ENCODE measurements around the gene GAPDHS.
A peak's percentile ranks its signal among the peaks of the same experiment; 100 is the strongest.

GAPDHS gene

DNA sequence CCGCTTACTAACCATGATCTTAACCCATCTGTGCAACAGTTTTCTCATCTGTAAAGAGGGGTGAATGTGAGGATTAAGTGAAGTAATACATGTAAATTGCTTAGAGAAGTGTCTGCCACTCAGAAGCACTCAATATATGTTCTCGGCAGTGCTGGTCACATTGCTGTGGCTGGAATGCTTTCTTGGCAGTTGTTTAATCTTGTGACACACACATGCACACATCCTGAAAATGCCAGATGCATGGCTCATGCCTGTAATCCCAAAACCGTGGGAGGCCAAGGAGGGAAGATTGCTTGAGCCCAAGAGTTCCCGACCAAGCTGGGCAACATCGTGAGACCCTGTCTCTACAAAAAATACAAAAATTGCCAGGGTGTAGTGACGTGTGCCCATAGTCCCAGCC, 14.9 kb upstream of the GAPDHS start:
- FAIRE-seq: peak; percentile 94
- DNase-seq (ENCODE audit: insufficient read length, low spot score): peak; percentile 83
- TF ChIP-seq POLR2A (IDR thresholded peaks at IDR 0.05; ENCODE audit: low read depth, low read length): no peak

DNA sequence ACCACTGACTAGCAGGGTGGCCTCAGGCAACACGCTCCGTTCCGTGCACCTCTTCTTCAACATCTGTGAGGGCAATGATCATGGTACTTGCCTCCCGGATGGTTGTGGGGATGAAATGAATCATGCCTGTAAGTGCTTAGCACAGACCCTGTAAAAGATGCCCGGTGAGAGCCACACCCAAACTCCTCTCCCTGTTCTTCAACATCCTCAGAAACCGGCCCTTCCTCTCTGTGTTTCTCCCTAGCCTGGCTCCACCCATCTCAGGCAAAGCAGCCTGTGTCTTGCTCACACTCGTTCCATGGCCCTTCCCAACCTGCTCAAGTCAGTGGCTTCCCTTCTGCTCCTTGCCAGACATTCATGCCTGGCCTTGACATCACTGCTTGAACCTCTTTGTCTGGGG, 14.0 kb upstream of the GAPDHS start:
- no peak for TF ChIP-seq POLR2A (IDR thresholded peaks at IDR 0.05; ENCODE audit: low read depth, low read length)
- FAIRE-seq (peak; percentile 80), DNase-seq (ENCODE audit: insufficient read length, low spot score) (peak; percentile 79)

DNA sequence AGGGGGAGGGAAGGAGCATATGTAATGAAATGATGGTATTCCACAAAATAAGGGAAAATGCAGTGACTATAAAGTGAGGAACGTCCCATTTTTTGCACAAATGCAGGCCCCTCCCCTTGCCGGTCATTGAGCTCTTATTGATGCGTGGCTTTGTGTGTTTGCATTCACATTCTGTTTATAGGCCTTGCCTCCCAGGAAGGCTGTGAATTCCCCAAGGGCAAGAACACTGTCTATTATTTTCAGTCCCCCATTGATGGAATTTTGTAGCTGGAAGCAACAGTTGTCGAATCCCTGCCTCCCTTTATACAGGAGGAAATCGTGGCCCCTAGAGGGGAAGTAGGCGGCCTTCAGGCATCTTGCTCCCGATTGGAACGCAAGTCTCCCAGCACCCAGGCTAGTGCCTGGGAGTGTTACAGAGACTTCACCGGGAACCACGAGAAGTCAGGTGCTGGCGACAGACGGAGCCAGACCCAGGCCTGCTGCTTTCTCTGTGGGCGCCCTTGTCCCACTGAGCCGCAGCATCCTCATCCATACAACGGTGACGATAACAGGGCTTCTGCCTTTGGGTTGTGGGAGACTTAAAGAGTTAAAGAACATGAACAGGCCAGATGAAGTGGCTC, 12.0 kb upstream of the GAPDHS start:
- FAIRE-seq (no peak), DNase-seq (ENCODE audit: insufficient read length, low spot score) (no peak)
- TF ChIP-seq POLR2A (IDR thresholded peaks at IDR 0.05; ENCODE audit: low read depth, low read length): no peak

DNA sequence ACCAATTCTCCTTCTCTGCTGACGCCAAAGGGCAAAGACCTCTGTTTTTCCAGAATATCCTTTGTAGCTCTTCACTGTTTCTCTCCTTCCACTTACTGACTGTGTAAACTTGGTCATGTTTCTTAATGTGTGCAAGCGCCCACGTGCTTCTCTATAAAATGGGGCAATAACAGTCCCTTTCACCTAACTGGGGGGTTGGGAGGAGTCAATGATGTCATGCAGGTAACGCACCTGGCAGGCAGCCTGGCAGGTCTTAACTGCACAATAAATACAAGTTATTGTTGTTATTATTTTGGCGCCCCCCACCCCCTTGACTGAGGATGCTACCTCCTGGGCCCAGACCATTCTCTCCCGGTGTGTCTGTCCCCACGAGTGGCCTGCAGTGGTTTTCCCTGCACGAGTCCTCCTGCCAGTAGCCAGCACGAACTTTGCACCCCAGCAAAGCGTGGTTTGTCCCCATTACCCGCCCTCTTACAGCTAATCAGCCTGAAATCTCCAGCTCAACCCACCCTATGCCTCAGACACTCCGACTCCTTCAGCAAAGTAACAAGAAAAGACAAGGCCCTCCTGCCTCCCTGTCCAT, 10.4 kb upstream of the GAPDHS start:
- no peak for TF ChIP-seq POLR2A (IDR thresholded peaks at IDR 0.05; ENCODE audit: low read depth, low read length)
- FAIRE-seq (no peak), DNase-seq (ENCODE audit: insufficient read length, low spot score) (no peak)

DNA sequence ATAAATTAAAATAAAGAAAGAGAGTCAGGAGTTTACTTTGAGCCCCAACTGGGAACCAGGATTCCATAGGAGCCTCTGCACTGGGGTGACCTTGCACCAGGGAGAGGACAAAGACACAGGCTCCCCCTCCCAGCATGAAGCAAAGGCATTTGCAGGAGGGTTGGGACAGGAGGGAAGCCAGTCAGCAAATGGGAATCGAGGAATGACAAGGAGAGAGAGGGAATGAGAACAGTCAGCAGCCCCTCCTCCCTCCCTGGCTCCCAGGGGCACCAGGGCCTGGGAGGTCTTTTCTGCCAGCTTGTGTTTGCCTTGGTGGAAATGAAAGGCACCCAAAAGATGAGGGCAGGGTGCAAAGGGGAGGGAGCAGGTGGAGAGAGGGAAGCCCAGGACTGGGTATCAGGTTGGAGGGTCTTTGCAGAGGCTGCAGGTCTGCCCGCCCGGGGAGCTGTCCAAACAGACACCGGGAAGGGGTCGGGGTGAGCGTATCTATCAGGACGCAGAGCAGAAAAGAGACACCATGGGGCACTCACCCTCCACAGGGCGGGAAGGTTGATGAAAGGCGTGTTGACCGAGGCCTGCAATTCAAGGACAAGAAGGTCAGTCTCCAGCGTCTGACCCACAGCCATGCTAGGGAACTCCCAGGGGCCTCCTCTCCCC, 8.9 kb upstream of the GAPDHS start:
- no peak for DNase-seq (ENCODE audit: insufficient read length, low spot score)
- FAIRE-seq: no peak

DNA sequence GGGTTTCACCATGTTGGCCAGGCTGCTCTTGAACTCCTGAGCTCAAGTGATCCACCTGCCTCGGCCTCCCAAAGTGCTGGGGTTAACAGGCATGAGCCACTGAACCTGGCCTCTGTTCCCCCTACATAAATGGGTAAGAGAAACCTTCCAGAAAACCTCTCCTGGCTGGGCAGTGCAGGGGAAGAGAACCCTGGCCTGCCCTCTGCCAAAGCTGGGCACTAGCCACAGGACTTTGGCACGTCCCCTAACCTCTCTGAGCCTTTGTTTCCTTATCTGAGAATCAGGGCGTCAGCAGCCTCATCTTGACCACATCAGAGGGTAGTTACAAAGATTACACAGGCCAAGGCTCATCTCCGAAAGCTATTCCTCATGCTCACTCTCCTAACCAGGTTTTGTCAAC, 7.4 kb upstream of the GAPDHS start:
- FAIRE-seq: no peak
- DNase-seq (ENCODE audit: insufficient read length, low spot score): no peak
- no peak for TF ChIP-seq POLR2A (IDR thresholded peaks at IDR 0.05; ENCODE audit: low read depth, low read length)

More for the DNA sequence above, 8.9 kb upstream of the GAPDHS start:
- no peak for TF ChIP-seq POLR2A (IDR thresholded peaks at IDR 0.05; ENCODE audit: low read depth, low read length)

DNA sequence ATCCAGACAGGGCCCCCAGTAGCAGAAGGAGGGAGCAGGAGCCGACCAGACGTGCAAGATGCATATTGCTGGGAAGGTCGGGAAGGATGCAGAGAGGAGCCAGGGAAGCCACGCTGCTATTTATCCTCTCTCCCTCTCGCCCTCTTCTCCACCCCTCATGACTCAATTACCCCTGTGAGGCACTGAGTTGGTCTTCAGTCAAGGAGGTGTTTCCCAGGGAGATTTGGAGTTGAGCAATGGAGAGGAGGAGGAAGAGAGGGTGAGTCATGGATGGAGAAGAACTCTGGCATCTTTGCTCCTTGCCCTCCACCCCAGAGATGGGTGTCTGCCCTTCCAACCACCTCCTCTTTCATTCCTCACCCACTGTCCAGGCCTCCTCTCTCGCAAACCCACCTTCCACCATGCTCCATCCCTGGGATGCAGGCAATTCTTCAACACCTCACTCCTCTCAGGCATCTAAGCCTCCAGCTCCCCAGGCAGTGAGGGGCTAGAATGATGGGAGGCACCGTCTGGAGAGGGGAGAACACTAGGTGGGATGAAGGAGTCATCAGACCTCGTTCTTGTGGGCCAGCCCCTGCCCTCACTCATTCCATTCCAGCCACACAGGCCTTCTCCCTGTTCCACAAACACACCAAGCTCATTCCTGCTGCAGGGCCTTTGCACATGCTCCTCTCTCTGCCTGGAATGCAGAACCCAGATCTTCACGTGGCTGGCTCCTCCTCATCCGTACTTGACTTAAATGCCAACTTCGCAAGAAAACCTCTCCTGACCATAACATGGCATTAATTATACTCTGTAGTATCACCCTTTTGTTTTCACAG, 4.8 kb upstream of the GAPDHS start, which contains the start of gene SBSN:
Gene SBSN (minus strand): TSS at position 94 of the 821 bp plus-strand sequence. CDS start 30 bp downstream, at position 64.
- DNase-seq (ENCODE audit: insufficient read length, low spot score) (peak; percentile 76), FAIRE-seq (peak; percentile 6)
- no peak for TF ChIP-seq POLR2A (IDR thresholded peaks at IDR 0.05; ENCODE audit: low read depth, low read length)

DNA sequence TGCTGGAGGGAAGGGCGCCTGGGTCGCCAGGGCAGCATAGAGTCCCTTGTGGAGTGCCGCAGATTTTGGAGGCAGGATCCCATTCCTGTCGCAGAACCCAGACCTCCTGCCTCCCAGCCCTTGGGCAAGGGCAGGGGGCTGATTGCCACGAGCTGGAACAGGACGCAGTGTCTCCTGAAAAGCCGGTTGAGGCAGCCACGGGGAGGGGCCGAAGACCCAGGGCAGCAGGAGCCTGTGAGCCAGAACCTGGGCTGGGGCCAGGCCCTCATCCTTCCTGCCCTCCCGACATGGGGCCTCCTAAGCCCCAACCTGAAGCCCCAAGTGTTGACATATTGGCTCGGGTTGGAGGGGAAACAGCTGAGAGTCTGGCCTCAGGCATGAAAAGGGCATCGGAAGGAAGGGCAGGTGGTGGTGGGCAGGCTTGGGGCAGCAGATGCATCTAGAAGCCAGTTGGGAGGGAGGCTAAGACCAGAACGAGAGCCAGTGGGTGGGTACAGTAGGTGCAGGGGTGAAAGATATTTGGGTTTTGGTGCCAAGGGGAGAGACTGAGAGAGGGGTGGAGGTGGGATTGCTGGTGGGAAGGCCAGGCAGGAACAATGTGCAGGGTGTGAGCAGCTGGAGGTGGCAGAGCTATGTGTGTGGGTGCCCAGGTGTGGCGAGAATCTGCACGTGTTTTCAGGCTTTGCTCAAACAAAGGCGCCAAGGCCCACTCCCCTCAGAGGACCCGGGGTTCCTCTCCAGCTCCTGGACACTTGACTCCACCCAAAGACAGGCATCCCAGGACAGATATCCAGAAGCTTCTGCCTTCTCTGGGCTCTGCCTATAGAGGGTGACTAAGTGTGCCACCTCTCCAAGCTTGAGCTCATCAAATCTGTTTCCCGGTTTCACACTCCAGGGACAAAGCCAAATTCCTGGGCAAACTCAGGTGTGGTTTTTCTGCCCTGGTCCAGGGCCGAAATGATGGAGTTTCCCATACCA, 3.7 kb upstream of the GAPDHS start:
- no peak for TF ChIP-seq POLR2A (IDR thresholded peaks at IDR 0.05; ENCODE audit: low read depth, low read length)
- FAIRE-seq (no peak), DNase-seq (ENCODE audit: insufficient read length, low spot score) (no peak)

DNA sequence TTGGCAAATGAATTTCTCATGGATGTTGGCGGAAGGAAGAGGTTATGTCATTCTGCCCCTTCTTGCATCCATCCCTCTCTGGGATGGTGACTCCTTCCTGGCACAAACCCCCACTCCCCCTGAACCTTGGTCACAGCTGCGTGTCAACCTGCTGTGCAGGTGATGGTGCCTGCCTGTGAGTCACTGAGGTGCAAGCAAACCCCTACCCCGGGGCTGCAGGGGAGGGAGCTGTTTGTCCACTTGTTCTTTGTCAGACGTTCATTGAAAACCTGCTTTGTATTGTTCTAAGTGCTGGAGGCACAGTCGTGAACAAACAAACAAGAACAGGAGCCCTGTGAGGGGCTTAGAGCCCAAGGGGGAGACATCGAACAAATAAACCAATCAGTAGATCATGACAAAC, 2.0 kb upstream of the GAPDHS start:
- FAIRE-seq (no peak), DNase-seq (ENCODE audit: insufficient read length, low spot score) (no peak)
- TF ChIP-seq POLR2A (IDR thresholded peaks at IDR 0.05; ENCODE audit: low read depth, low read length): no peak

DNA sequence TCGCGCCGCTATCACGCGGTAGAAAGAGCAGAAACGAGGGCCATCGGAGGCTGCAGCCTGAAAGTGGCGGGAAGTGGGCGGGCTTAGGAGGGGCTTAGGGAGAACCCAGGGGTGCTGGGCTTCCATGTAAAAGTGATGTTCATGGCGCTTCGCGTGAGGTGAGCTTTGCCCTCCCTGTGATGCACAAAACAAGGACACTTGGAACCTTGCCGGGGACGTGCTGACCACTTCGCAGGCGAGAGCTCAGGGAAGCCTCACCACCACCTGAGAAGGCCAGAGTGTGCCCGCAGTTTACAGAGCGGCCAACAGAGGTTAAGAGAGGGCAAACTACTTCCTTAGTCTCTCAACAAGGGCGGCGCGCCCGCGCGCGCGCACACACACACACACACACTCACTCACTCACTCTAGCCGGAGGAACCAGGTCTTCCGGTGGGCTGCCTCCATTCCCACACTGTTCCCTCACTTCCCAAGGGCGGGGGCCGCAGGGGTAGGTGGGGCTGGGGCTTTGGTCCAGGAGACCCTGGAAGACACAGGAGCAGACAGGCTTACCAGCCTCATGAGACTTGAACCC, 651 bp downstream of the GAPDHS start:
- no peak for FAIRE-seq
- DNase-seq (ENCODE audit: insufficient read length, low spot score): no peak
- no peak for TF ChIP-seq POLR2A (IDR thresholded peaks at IDR 0.05; ENCODE audit: low read depth, low read length)

DNA sequence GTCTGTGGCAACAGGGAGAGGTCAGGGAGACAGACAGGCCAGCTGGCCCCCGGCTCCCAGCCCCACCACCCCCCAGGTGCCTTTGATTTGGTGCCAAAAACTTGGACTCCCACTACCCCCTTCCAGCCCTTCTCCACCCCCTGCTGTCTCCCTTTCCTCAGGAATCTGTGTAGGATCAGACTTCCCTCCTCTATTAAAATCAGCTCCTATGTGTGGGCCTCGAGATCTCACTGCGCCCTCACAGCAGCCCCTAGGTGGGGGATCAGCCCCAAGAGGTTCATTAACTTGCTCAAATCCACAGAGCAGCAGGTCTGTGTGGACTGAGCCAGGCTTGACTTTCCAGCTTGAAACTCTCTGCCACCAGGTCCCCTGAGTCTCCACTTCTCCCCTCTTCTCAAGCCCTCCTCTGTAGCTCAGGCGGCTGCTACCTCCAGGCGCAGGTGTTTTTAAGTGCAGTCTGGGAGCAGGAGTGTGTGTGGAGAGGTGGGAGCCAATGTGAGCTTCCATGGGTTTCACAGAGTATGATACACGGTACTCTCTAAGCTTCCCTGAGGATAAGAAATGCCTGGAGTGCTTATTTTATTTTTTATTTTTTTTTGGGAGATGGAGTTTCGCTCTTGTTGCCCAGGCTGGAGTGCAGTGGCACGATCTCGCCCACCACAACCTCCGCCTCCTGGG, 1.7 kb downstream of the GAPDHS start:
- no peak for TF ChIP-seq POLR2A (IDR thresholded peaks at IDR 0.05; ENCODE audit: low read depth, low read length)
- no peak for DNase-seq (ENCODE audit: insufficient read length, low spot score)
- no peak for FAIRE-seq

DNA sequence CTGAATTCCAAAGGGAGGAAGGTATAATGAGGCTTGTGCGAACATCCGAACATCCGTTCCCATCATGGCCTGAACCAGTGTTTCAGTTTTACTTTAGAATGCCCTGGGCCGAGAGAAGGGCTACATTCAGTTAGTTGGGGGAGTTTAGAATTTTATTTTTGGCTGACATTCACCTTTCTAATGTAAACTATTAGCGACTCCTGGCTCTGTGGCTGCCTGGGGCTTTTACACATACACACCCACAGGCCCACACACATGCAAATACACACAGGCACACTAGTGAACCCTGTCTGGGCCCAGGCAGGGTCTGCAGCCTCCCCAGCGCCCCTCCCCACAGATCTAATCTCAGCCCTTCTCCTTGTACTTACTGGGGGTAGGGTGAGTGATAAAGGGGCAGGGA, 6.1 kb downstream of the GAPDHS start:
- no peak for FAIRE-seq
- no peak for DNase-seq (ENCODE audit: insufficient read length, low spot score)
- no peak for TF ChIP-seq POLR2A (IDR thresholded peaks at IDR 0.05; ENCODE audit: low read depth, low read length)
